Thyroid gland (tissue), 4 donors: ENCODE results near the gene DLG2.

ENCODE experiments used
- POLR2A ChIP-seq, 2 donors: fragments of 450-650 bp; IDR thresholded peaks; one replicate each; pipeline ENCODE4 v1.6.1; 2017; ENCODE audit warnings: antibody characterized with exemption in 2 of 2, mild to moderate bottlenecking in 2 of 2, moderate library complexity in 1 of 2
- TF ChIP-seq, protein P1 (sequence below), 6 experiments: fragments of 200-600 bp in 3 of 6; fragments of 450-650 bp in 3 of 6; sonication (generic) in 3 of 6; IDR thresholded peaks; one replicate each; pipeline ENCODE4 v1.5.1; 2016 to 2019; ENCODE audit warnings: antibody characterized with exemption in 6 of 6, mild to moderate bottlenecking in 2 of 6, inconsistent platforms in 1 of 6, moderate library complexity in 1 of 6

DNA sequence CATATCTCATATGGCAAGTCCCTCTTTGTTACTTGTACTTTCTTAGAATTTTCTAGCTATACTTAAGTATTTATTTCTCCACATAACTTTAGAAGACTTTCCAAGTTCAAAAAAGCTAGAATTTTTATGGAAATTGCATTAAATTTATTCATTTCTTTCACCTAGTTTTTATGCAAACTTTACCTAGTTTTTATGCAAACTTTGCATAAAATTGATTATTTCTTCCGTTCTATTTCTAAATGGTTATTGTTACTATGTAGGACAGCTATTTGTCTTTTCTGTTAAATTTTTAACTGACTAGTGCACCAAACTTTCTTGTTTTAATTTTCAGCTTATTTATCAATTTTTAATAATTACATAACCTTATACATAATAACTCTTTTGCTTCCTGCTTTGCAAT lies 41.0 kb upstream of the DLG2 start:
- TF ChIP-seq, protein P1, sequence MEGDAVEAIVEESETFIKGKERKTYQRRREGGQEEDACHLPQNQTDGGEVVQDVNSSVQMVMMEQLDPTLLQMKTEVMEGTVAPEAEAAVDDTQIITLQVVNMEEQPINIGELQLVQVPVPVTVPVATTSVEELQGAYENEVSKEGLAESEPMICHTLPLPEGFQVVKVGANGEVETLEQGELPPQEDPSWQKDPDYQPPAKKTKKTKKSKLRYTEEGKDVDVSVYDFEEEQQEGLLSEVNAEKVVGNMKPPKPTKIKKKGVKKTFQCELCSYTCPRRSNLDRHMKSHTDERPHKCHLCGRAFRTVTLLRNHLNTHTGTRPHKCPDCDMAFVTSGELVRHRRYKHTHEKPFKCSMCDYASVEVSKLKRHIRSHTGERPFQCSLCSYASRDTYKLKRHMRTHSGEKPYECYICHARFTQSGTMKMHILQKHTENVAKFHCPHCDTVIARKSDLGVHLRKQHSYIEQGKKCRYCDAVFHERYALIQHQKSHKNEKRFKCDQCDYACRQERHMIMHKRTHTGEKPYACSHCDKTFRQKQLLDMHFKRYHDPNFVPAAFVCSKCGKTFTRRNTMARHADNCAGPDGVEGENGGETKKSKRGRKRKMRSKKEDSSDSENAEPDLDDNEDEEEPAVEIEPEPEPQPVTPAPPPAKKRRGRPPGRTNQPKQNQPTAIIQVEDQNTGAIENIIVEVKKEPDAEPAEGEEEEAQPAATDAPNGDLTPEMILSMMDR (IDR thresholded peaks at IDR 0.05) = no peak
- TF ChIP-seq POLR2A (IDR thresholded peaks at IDR 0.05) = no peak
